H9 (cell line): Measurements from ENCODE around the gene WHAMM. TPM values are rescaled to one million over a fixed set of nuclear protein-coding genes. Genes with fewer than 3 reads are reported as not detected.

Source experiments
- DNase-seq: peaks from one replicate; pipeline ENCODE4 v3.0.0-alpha.2; 2017
- H2AFZ ChIP-seq: one replicate; pipeline ENCODE4 v1.6.1; 2013; ENCODE audit warnings: mild to moderate bottlenecking, low read length, control low read depth, moderate library complexity
- H2AK5ac ChIP-seq: 2 replicates; pipeline ENCODE4 v1.6.1; 2013; ENCODE audit warnings: low read length, control low read depth, mixed read lengths; ENCODE audit not compliant: insufficient read length
- H2BK120ac ChIP-seq: one replicate; pipeline ENCODE4 v1.6.1; 2013; ENCODE audit warnings: low read depth, mild to moderate bottlenecking, low read length, control low read depth, inconsistent platforms; ENCODE audit not compliant: poor library complexity, severe bottlenecking
- H2BK12ac ChIP-seq: 2 replicates; pipeline ENCODE4 v1.6.1; 2013; ENCODE audit warnings: low read length, control low read depth, mixed read lengths, low read depth; ENCODE audit not compliant: insufficient read length
- H2BK15ac ChIP-seq: 2 replicates; pipeline ENCODE4 v1.6.1; 2013; ENCODE audit warnings: low read depth, low read length, control low read depth
- H2BK20ac ChIP-seq: one replicate; pipeline ENCODE4 v1.6.1; 2013; ENCODE audit warnings: low read depth, mild to moderate bottlenecking, low read length, control low read depth, inconsistent platforms; ENCODE audit not compliant: poor library complexity, severe bottlenecking
- H2BK5ac ChIP-seq: 2 replicates; pipeline ENCODE4 v1.6.1; 2013; ENCODE audit warnings: low read length, control low read depth, mixed read lengths; ENCODE audit not compliant: insufficient read length
- H3K14ac ChIP-seq: 2 replicates; pipeline ENCODE4 v1.6.1; 2013; ENCODE audit warnings: low read length, control low read depth; ENCODE audit not compliant: insufficient read depth
- H3K18ac ChIP-seq: 2 replicates; pipeline ENCODE4 v1.6.1; 2013; ENCODE audit warnings: low read depth, mild to moderate bottlenecking, mixed read lengths, low read length, control low read depth; ENCODE audit not compliant: insufficient read length
- H3K23ac ChIP-seq: 2 replicates; pipeline ENCODE4 v1.6.1; 2013; ENCODE audit warnings: low read length, control low read depth, mixed read lengths, low read depth; ENCODE audit not compliant: insufficient read length
- H3K23me2 ChIP-seq: 2 replicates; pipeline ENCODE4 v1.6.1; 2013; ENCODE audit warnings: low read depth, mild to moderate bottlenecking, mixed read lengths, low read length, control low read depth; ENCODE audit not compliant: insufficient read length, poor library complexity, severe bottlenecking
- H3K27ac ChIP-seq: 2 replicates; pipeline ENCODE4 v1.5.1; 2013; ENCODE audit warnings: low read length, control low read depth, mixed read lengths, low read depth; ENCODE audit not compliant: insufficient read length
- H3K27me3 ChIP-seq: 2 replicates; pipeline ENCODE4 v1.6.1; 2013; ENCODE audit warnings: low read length, control low read depth, inconsistent platforms; ENCODE audit not compliant: insufficient read depth
- H3K4ac ChIP-seq: 2 replicates; pipeline ENCODE4 v1.6.1; 2013; ENCODE audit warnings: low read depth, mild to moderate bottlenecking, control low read depth, inconsistent platforms, low read length, moderate library complexity
- H3K4me1 ChIP-seq: 2 replicates; pipeline ENCODE4 v1.6.1; 2013; ENCODE audit warnings: low read length, control low read depth, inconsistent platforms; ENCODE audit not compliant: insufficient read depth
- H3K4me2 ChIP-seq: 2 replicates; pipeline ENCODE4 v1.6.1; 2013; ENCODE audit warnings: low read length, control low read depth, mixed read lengths; ENCODE audit not compliant: insufficient read length, insufficient read depth
- H3K56ac ChIP-seq: 2 replicates; pipeline ENCODE4 v1.6.1; 2013; ENCODE audit warnings: low read depth, mild to moderate bottlenecking, mixed read lengths, low read length, control low read depth; ENCODE audit not compliant: insufficient read length
- H3K79me1 ChIP-seq: 2 replicates; pipeline ENCODE4 v1.6.1; 2013; ENCODE audit warnings: low read depth, mild to moderate bottlenecking, moderate library complexity, low read length, control low read depth, inconsistent platforms; ENCODE audit not compliant: insufficient read depth, poor library complexity, severe bottlenecking
- H3K79me2 ChIP-seq: 2 replicates; pipeline ENCODE4 v1.6.1; 2013; ENCODE audit warnings: low read length, control low read depth, inconsistent platforms; ENCODE audit not compliant: insufficient read depth
- H3K9ac ChIP-seq: 2 replicates; pipeline ENCODE4 v1.6.1; 2013; ENCODE audit warnings: low read length, control low read depth, mixed read lengths; ENCODE audit not compliant: insufficient read length; ENCODE audit errors: extremely low read depth
- H3K9me3 ChIP-seq: one replicate; pipeline ENCODE4 v1.6.1; 2013; ENCODE audit warnings: low read depth, low read length, inconsistent platforms; ENCODE audit not compliant: control insufficient read depth
- H3T11ph ChIP-seq: one replicate; pipeline ENCODE4 v1.6.1; 2013; ENCODE audit warnings: mild to moderate bottlenecking, low read length, control low read depth, inconsistent platforms
- H4K20me1 ChIP-seq: one replicate; pipeline ENCODE4 v1.6.1; 2013; ENCODE audit not compliant: control insufficient read depth, insufficient read length, insufficient read depth
- H4K5ac ChIP-seq: 2 replicates; pipeline ENCODE4 v1.6.1; 2013; ENCODE audit warnings: low read depth, mild to moderate bottlenecking, mixed read lengths, low read length, control low read depth; ENCODE audit not compliant: insufficient read length
- H4K8ac ChIP-seq: replicated peaks from 2 replicates; pipeline ENCODE4 v1.6.1; 2013; ENCODE audit warnings: low read length, control low read depth, mixed read lengths, low read depth; ENCODE audit not compliant: insufficient read length
- H4K91ac ChIP-seq: 2 replicates; pipeline ENCODE4 v1.6.1; 2013; ENCODE audit warnings: low read depth, mild to moderate bottlenecking, moderate library complexity, mixed read lengths, low read length, control low read depth; ENCODE audit not compliant: insufficient read length
- H3K27ac Mint-ChIP-seq, 3 experiments: 2 replicates in 2 of 3; 3 replicates in 1 of 3; pipeline ENCODE4 v1.8.0; 2020 to 2021; ENCODE audit warnings: mixed read lengths in 3 of 3, mild to moderate bottlenecking in 1 of 3, moderate library complexity in 1 of 3
- H3K27me3 Mint-ChIP-seq: 2 replicates; pipeline ENCODE4 v1.8.0; 2021; ENCODE audit warnings: low read depth, mild to moderate bottlenecking, moderate library complexity, mixed read lengths
- H3K36me3 Mint-ChIP-seq, 3 experiments: 2 replicates in 2 of 3; 3 replicates in 1 of 3; pipeline ENCODE4 v1.8.0; 2020 to 2021; ENCODE audit warnings: low read depth in 3 of 3, mixed read lengths in 3 of 3; ENCODE audit not compliant: insufficient read depth in 1 of 3
- H3K4me1 Mint-ChIP-seq, 2 experiments: 2 replicates each; pipeline ENCODE4 v1.8.0; 2020; ENCODE audit warnings: mixed read lengths in 2 of 2
- H3K4me3 Mint-ChIP-seq, 2 experiments: 2 replicates in 1 of 2; 3 replicates in 1 of 2; pipeline ENCODE4 v1.8.0; 2020 to 2021; ENCODE audit warnings: mild to moderate bottlenecking in 2 of 2, mixed read lengths in 2 of 2, moderate library complexity in 1 of 2
- H3K9me3 Mint-ChIP-seq, 2 experiments: 2 replicates in 1 of 2; 3 replicates in 1 of 2; pipeline ENCODE4 v1.8.0; 2020; ENCODE audit warnings: mild to moderate bottlenecking in 2 of 2, mixed read lengths in 2 of 2, moderate library complexity in 1 of 2
- WGBS: extraction: QIAGEN DNeasy Blood & Tissue Kit; methylation state at CpG from one replicate; pipeline ENCODE4 v1.1.7; 2013; ENCODE audit warnings: missing lambda C conversion rate, low lambda C conversion rate, mixed read lengths; ENCODE audit not compliant: insufficient read length; ENCODE audit errors: extremely low coverage; 5-methylcytosine and 5-hydroxymethylcytosine counted together
- total RNA-seq: library from RNA; stranded (reverse); gene quantifications from 2 replicates; pipeline ENCODE4 v1.2.1, GENCODE V29; 2021
- TF ChIP-seq, protein P1 (sequence below): fragments of 200-600 bp; sonication (generic); conservative IDR thresholded peaks from 3 replicates; pipeline ENCODE4 v1.8.0; 2021; ENCODE audit warnings: antibody characterized with exemption, mild to moderate bottlenecking

WHAMM gene
- total RNA-seq, 1 experiment from 2014 or later: 3.0 TPM

GRCh38 chr15:82856397-82857170, 47.2 kb downstream of the WHAMM start:
- Histone ChIP-seq H3K9me3 (no peaks in the 10 kb centered on the region), H3K23me2 (no peaks in the 10 kb centered on the region), H4K5ac (no peak overlapping the region), H3K18ac (no peak overlapping the region), H2BK15ac (no peak overlapping the region), H4K8ac (no peak overlapping the region), H3K23ac (no peak overlapping the region), H3K14ac (no peak overlapping the region), H2AK5ac (no peak overlapping the region), H4K20me1 (no peaks in the 10 kb centered on the region), H4K91ac (no peak overlapping the region), H2BK12ac (no peak overlapping the region), H3K9ac (no peak overlapping the region), H3K79me2 (no peaks in the 10 kb centered on the region), H3K4ac (no peak overlapping the region), H3K56ac (no peak overlapping the region), H3K27ac (no peak overlapping the region), H2BK120ac (no peak overlapping the region), H2AFZ (no peak overlapping the region), H3K27me3 (no peaks in the 10 kb centered on the region), H3K79me1 (no peaks in the 10 kb centered on the region), H3T11ph (no peak overlapping the region), H3K4me2 (no peak overlapping the region), H2BK20ac (no peak overlapping the region), H3K4me1 (no peaks in the 10 kb centered on the region), H2BK5ac (no peak overlapping the region)
- TF ChIP-seq, protein P1, sequence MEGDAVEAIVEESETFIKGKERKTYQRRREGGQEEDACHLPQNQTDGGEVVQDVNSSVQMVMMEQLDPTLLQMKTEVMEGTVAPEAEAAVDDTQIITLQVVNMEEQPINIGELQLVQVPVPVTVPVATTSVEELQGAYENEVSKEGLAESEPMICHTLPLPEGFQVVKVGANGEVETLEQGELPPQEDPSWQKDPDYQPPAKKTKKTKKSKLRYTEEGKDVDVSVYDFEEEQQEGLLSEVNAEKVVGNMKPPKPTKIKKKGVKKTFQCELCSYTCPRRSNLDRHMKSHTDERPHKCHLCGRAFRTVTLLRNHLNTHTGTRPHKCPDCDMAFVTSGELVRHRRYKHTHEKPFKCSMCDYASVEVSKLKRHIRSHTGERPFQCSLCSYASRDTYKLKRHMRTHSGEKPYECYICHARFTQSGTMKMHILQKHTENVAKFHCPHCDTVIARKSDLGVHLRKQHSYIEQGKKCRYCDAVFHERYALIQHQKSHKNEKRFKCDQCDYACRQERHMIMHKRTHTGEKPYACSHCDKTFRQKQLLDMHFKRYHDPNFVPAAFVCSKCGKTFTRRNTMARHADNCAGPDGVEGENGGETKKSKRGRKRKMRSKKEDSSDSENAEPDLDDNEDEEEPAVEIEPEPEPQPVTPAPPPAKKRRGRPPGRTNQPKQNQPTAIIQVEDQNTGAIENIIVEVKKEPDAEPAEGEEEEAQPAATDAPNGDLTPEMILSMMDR: no peak
- H3K36me3 Mint-ChIP-seq: no peaks in the 10 kb centered on the region; a peak in 2 of 7 replicates
- no peak overlapping the region for H3K4me3 Mint-ChIP-seq
- peaks cover 2 to 4% of the 10 kb centered on the region in 2 experiments; a peak in 2 of 4 replicates for H3K4me1 Mint-ChIP-seq
- peak overlapping the region in 1 of 3 experiments; percentile 55; a peak in 3 of 7 replicates for H3K27ac Mint-ChIP-seq
- DNase-seq: no peak
- WGBS: no CpG with 5 or more reads among the region's 10 CpGs
- H3K9me3 Mint-ChIP-seq: no peaks in the 10 kb centered on the region
- no peaks in the 10 kb centered on the region; the same call in 1 of the 2 replicates for H3K27me3 Mint-ChIP-seq
